ENCODE results near the gene CNOT6.

DNA sequence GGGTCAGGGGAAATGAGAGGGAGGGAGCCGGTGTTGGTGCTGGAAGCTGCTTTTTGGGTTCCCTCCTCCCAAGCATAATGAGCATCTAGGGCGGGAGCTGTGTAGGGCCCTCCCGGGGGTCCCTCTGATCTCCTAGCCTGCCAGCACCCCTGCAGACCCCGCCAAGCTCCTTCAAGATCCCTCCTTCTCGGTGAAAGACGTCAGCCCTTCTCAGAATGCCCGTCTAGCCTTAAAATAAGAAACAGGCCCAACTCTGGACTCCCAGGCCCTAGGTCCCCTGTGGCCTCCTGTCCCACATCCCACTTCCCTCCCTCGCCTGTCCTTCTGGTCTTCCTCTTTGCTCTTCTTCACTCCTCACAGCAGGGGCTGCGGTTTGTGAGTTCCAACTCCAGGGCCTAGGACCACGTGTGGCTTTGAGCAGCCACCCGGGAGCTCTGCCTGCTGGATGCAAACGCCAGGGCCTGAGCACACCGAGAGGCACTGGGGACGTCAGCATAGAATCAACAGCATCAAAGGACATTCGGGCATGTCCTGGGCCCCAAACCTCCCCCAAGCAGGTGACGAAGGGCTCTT lies 105.9 kb downstream of the CNOT6 start:
- TF ChIP-seq, protein P1, sequence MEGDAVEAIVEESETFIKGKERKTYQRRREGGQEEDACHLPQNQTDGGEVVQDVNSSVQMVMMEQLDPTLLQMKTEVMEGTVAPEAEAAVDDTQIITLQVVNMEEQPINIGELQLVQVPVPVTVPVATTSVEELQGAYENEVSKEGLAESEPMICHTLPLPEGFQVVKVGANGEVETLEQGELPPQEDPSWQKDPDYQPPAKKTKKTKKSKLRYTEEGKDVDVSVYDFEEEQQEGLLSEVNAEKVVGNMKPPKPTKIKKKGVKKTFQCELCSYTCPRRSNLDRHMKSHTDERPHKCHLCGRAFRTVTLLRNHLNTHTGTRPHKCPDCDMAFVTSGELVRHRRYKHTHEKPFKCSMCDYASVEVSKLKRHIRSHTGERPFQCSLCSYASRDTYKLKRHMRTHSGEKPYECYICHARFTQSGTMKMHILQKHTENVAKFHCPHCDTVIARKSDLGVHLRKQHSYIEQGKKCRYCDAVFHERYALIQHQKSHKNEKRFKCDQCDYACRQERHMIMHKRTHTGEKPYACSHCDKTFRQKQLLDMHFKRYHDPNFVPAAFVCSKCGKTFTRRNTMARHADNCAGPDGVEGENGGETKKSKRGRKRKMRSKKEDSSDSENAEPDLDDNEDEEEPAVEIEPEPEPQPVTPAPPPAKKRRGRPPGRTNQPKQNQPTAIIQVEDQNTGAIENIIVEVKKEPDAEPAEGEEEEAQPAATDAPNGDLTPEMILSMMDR (IDR thresholded peaks at IDR 0.05), result no peak
- TF ChIP-seq USF1 (IDR thresholded peaks at IDR 0.05; ENCODE audit: borderline replicate concordance, low read depth), result no peak
- TF ChIP-seq RAD21 (IDR thresholded peaks at IDR 0.05; ENCODE audit: low read length), result no peak
- no peak for TF ChIP-seq REST (IDR thresholded peaks at IDR 0.05; ENCODE audit: low read depth, low read length)
- TF ChIP-seq EP300 (IDR thresholded peaks at IDR 0.05; ENCODE audit: borderline replicate concordance in 1 of 2, low read depth in 1 of 2, low read length in 1 of 2), result no peak
- TF ChIP-seq, protein P2, sequence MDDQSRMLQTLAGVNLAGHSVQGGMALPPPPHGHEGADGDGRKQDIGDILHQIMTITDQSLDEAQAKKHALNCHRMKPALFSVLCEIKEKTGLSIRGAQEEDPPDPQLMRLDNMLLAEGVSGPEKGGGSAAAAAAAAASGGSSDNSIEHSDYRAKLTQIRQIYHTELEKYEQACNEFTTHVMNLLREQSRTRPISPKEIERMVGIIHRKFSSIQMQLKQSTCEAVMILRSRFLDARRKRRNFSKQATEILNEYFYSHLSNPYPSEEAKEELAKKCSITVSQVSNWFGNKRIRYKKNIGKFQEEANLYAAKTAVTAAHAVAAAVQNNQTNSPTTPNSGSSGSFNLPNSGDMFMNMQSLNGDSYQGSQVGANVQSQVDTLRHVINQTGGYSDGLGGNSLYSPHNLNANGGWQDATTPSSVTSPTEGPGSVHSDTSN (IDR thresholded peaks at IDR 0.05), result no peak
- no peak for TF ChIP-seq POLR2AphosphoS5 (IDR thresholded peaks at IDR 0.05; ENCODE audit: low read depth, low read length)
